ENCODE data around the gene LRRC36.

Gene LRRC36

GRCh38 chr16:67311607-67312488, 14.8 kb upstream of the LRRC36 start:
- DNase-seq = no peak
- no peaks in the 10 kb centered on the region for H3K36me3 ChIP-seq
- no peak for TF ChIP-seq CTCF (IDR thresholded peaks at IDR 0.05; ENCODE audit: low read depth, low read length)

GRCh38 chr16:67312719-67313118, 13.9 kb upstream of the LRRC36 start:
- H3K4me3 ChIP-seq (ENCODE audit: low read depth, low read length) = no peak overlapping the region
- H3K27me3 ChIP-seq = no peaks in the 10 kb centered on the region; the same call in 1 of the 2 replicates
- H3K36me3 ChIP-seq = no peaks in the 10 kb centered on the region
- TF ChIP-seq CTCF (IDR thresholded peaks at IDR 0.05; ENCODE audit: low read depth, low read length) = no peak
- no peak for DNase-seq
- no peaks in the 10 kb centered on the region for H3K9me3 ChIP-seq
- peaks cover 4% of the 10 kb centered on the region; the same call in 1 of the 2 replicates for H3K4me1 ChIP-seq

More at GRCh38 chr16:67311607-67312488, 14.8 kb upstream of the LRRC36 start:
- Histone ChIP-seq H3K4me3 (ENCODE audit: low read depth, low read length) (no peak overlapping the region), H3K9me3 (no peaks in the 10 kb centered on the region), H3K27me3 (no peaks in the 10 kb centered on the region), H3K4me1 (peaks cover 4% of the 10 kb centered on the region; the same call in 1 of the 2 replicates)

- Histone ChIP-seq H3K9me3 (no peaks in the 10 kb centered on the region), H3K4me3 (ENCODE audit: low read depth, low read length) (no peak overlapping the region), H3K27me3 (peaks cover 39% of the 10 kb centered on the region), H3K36me3 (no peaks in the 10 kb centered on the region), H3K4me1 (no peaks in the 10 kb centered on the region)
- no peak for DNase-seq
- TF ChIP-seq CTCF (IDR thresholded peaks at IDR 0.05; ENCODE audit: low read depth, low read length) = no peak
Measured at GRCh38 chr16:67317853-67318252, 8.8 kb upstream of the LRRC36 start.

GRCh38 chr16:67326115-67326471, 522 bp upstream of the LRRC36 start:
- no peaks in the 10 kb centered on the region for H3K4me1 ChIP-seq
- H3K27me3 ChIP-seq = peaks cover 34% of the 10 kb centered on the region
- peak overlapping the region; percentile 56 for H3K4me3 ChIP-seq (ENCODE audit: low read depth, low read length)
- no peak for DNase-seq
- no peaks in the 10 kb centered on the region for H3K9me3 ChIP-seq
- no peak for TF ChIP-seq CTCF (IDR thresholded peaks at IDR 0.05; ENCODE audit: low read depth, low read length)
- no peaks in the 10 kb centered on the region for H3K36me3 ChIP-seq

- Histone ChIP-seq H3K36me3 (no peaks in the 10 kb centered on the region), H3K4me1 (no peaks in the 10 kb centered on the region), H3K9me3 (no peaks in the 10 kb centered on the region), H3K4me3 (ENCODE audit: low read depth, low read length) (no peak overlapping the region), H3K27me3 (peaks cover 18% of the 10 kb centered on the region)
- DNase-seq = no peak
- no peak for TF ChIP-seq CTCF (IDR thresholded peaks at IDR 0.05; ENCODE audit: low read depth, low read length)
Measured at GRCh38 chr16:67327743-67328142, 1.1 kb downstream of the LRRC36 start.

GRCh38 chr16:67329901-67330300, 3.3 kb downstream of the LRRC36 start:
- no peak for DNase-seq
- H3K36me3 ChIP-seq = no peaks in the 10 kb centered on the region
- H3K4me1 ChIP-seq = no peaks in the 10 kb centered on the region
- H3K4me3 ChIP-seq (ENCODE audit: low read depth, low read length) = no peak overlapping the region
- H3K9me3 ChIP-seq = no peaks in the 10 kb centered on the region; the same call in 1 of the 2 replicates
- peaks cover 3% of the 10 kb centered on the region for H3K27me3 ChIP-seq
- TF ChIP-seq CTCF (IDR thresholded peaks at IDR 0.05; ENCODE audit: low read depth, low read length) = no peak
